DOHH2 (cell line): ENCODE measurements around the gene DES.
A peak's percentile ranks its signal among the peaks of the same experiment; 100 is the strongest.

Experiments used
- H3F3A ChIP-seq: fragments of 200-600 bp; sonication (generic), shearing (Covaris generic); 2 replicates; pipeline ENCODE4 v1.6.0; 2016; ENCODE audit warnings: antibody characterized with exemption, mild to moderate bottlenecking; ENCODE audit not compliant: control insufficient read depth, insufficient read depth
- H3K27ac ChIP-seq: fragments of 200-600 bp; sonication (generic); 2 replicates; pipeline ENCODE4 v1.5.1; 2014; ENCODE audit warnings: low read depth, mild to moderate bottlenecking, low read length, moderate library complexity
- H3K27me3 ChIP-seq: fragments of 200-600 bp; sonication (generic); 2 replicates; pipeline ENCODE4 v1.6.1; 2014; ENCODE audit warnings: mild to moderate bottlenecking, low read length, mixed read lengths; ENCODE audit not compliant: control insufficient read depth
- H3K36me3 ChIP-seq: fragments of 200-600 bp; sonication (generic); 2 replicates; pipeline ENCODE4 v1.6.1; 2014; ENCODE audit warnings: mild to moderate bottlenecking, low read length, moderate library complexity, mixed read lengths; ENCODE audit not compliant: control insufficient read depth
- H3K4me1 ChIP-seq: fragments of 200-600 bp; sonication (generic); 2 replicates; pipeline ENCODE4 v1.6.1; 2014; ENCODE audit warnings: mild to moderate bottlenecking, low read length, mixed read lengths; ENCODE audit not compliant: control insufficient read depth
- H3K4me2 ChIP-seq: fragments of 200-600 bp; sonication (generic); 2 replicates; pipeline ENCODE4 v1.6.0; 2014; ENCODE audit warnings: mild to moderate bottlenecking, low read length, moderate library complexity
- H3K4me3 ChIP-seq: fragments of 200-600 bp; sonication (generic); 2 replicates; pipeline ENCODE4 v1.5.1; 2014; ENCODE audit warnings: mild to moderate bottlenecking, low read length, mixed read lengths
- H3K79me2 ChIP-seq: fragments of 200-600 bp; sonication (generic); 2 replicates; pipeline ENCODE4 v1.6.1; 2014; ENCODE audit warnings: mild to moderate bottlenecking, low read length, mixed read lengths; ENCODE audit not compliant: control insufficient read depth
- H3K9me2 ChIP-seq: fragments of 200-600 bp; sonication (generic); replicated peaks from 2 replicates; pipeline ENCODE4 v1.6.1; 2014; ENCODE audit warnings: mild to moderate bottlenecking, low read length, mixed read lengths; ENCODE audit not compliant: control insufficient read depth
- H3K9me3 ChIP-seq: fragments of 200-600 bp; sonication (generic); 2 replicates; pipeline ENCODE4 v1.6.1; 2014; ENCODE audit warnings: antibody characterized with exemption, low read length, mixed read lengths; ENCODE audit not compliant: control insufficient read depth, insufficient read depth
- H4K20me1 ChIP-seq: fragments of 200-600 bp; sonication (generic); 2 replicates; pipeline ENCODE4 v1.6.0; 2014; ENCODE audit warnings: low read depth, mild to moderate bottlenecking, antibody characterized with exemption, low read length, moderate library complexity; ENCODE audit not compliant: control insufficient read depth, insufficient read depth
- EZH2phosphoT487 ChIP-seq: fragments of 200-600 bp; sonication (generic); IDR thresholded peaks from 2 replicates; pipeline ENCODE4 v1.6.1; 2017; ENCODE audit warnings: borderline replicate concordance, mild to moderate bottlenecking, antibody characterized with exemption, low read length, moderate library complexity, mixed read lengths
- TF ChIP-seq, protein P1 (sequence below): fragments of 200-600 bp; sonication (generic); IDR thresholded peaks from one replicate; pipeline ENCODE4 v1.5.1; 2014; ENCODE audit warnings: antibody characterized with exemption, mild to moderate bottlenecking, low read depth, low read length; ENCODE audit not compliant: poor library complexity, severe bottlenecking

Gene DES

DNA sequence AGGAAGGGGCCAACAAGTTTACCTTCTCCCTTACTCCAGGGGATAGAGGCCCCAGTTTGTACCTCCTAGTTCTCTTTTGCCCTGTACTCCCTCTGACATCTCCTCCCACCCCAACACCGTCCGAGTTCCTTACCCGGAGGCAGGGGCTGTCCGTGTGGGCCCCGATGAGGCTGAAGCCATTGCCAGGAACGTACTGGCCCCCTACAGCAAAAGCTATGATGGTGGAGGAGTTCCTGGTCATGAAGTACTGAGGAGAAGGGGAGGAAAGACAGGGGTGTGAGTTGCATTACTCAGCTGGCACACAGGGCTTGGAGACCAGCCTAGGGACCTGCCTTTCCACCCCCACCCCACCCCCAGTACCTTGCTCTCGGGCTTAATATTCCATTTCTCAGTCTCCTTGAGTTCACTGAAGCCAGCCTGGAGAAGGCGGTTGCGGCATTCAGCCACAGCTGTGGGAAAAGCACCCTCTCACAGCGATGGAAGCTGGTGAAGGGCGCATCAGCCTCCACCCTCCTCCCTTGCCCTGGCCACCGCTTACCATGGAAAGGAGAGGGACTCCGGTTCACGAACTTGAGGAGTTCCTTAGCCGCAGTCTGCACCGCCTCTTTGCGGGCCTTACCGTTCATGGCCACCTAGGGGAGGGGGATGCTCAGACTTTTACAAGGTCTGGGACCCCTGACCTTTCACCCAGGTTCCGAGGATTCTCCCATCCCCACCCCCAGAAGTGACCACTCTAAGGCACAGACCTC is 31.5 kb upstream of the DES start:
- no peaks in the 10 kb centered on the region for H3K27me3 ChIP-seq
- H3K4me3 ChIP-seq: peak overlapping the region; percentile 88
- peaks cover 10% of the 10 kb centered on the region for H3K79me2 ChIP-seq
- peaks cover 14% of the 10 kb centered on the region for H3K36me3 ChIP-seq
- peak overlapping the region; percentile 85 for H3K4me2 ChIP-seq
- no peaks in the 10 kb centered on the region for H4K20me1 ChIP-seq
- TF ChIP-seq EZH2phosphoT487: no peak
- TF ChIP-seq, protein P1, sequence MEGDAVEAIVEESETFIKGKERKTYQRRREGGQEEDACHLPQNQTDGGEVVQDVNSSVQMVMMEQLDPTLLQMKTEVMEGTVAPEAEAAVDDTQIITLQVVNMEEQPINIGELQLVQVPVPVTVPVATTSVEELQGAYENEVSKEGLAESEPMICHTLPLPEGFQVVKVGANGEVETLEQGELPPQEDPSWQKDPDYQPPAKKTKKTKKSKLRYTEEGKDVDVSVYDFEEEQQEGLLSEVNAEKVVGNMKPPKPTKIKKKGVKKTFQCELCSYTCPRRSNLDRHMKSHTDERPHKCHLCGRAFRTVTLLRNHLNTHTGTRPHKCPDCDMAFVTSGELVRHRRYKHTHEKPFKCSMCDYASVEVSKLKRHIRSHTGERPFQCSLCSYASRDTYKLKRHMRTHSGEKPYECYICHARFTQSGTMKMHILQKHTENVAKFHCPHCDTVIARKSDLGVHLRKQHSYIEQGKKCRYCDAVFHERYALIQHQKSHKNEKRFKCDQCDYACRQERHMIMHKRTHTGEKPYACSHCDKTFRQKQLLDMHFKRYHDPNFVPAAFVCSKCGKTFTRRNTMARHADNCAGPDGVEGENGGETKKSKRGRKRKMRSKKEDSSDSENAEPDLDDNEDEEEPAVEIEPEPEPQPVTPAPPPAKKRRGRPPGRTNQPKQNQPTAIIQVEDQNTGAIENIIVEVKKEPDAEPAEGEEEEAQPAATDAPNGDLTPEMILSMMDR: no peak
- no peaks in the 10 kb centered on the region for H3K9me3 ChIP-seq
- H3K4me1 ChIP-seq: peaks cover 16% of the 10 kb centered on the region
- H3K9me2 ChIP-seq: no peaks in the 10 kb centered on the region
- no peak overlapping the region for H3K27ac ChIP-seq
- H3F3A ChIP-seq: no peaks in the 10 kb centered on the region

DNA sequence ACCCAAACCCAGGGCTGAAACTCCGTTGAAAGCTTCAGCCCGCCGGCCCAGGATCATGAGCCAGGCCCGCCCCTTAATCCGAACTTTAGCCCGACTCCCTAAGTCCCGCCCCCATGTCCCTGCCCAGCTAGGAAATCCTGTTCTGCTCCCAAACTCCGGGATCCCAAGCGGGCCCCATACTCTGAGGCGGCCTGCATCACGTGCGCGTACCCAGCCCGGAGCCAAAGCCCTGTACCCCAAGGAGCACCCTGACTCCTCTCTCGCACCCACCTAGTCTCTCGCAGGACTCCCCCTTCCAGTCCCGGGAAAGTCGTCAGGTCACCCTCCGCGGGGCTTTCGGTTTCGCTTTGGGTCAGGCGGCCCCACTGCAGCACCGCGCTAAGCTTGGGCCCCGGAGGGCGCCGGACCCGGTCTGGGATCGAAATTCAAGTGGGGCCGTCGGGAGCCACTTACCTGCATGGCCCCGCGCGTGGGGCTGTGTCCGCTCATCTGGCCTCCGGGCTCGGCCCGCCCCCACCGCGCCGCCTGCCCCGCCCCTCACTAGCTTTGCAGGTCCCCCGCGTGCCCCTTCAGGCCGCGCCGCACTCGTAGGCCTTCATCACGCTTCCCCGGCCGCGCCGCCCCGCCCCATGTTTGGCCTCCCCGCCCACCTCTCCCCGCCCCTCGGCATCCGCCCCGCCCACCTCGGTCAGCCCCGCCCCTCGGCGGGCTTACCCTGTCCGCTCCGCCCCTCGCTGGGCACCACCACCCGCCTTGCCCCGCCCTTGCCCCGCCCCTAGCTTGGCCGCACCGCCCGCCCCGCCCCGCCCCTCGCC is 30.7 kb upstream of the DES start, which contains the start of gene DNPEP:
Gene DNPEP, minus strand, starts transcription at position 607 of the 815 bp plus-strand sequence. Its CDS starts 118 bp downstream, at position 489.
- H3K4me3 ChIP-seq: peak within 1 kb of the TSS; percentile 88
- no peaks in the 10 kb centered on the region for H3K27me3 ChIP-seq
- H3K4me1 ChIP-seq: peaks cover 16% of the 10 kb centered on the region
- no peaks in the 10 kb centered on the region for H3K9me3 ChIP-seq
- H3K79me2 ChIP-seq: peaks cover 10% of the 10 kb centered on the region
- H3K9me2 ChIP-seq: no peaks in the 10 kb centered on the region
- TF ChIP-seq, protein P1: no peak
- no peak for TF ChIP-seq EZH2phosphoT487
- H3K4me2 ChIP-seq: peak within 1 kb of the TSS; percentile 87
- H3K27ac ChIP-seq: peak within 1 kb of the TSS; percentile 22; the same call in 1 of the 2 replicates
- peaks cover 14% of the 10 kb centered on the region for H3K36me3 ChIP-seq
- H3F3A ChIP-seq: no peaks in the 10 kb centered on the region
- H4K20me1 ChIP-seq: no peaks in the 10 kb centered on the region

DNA sequence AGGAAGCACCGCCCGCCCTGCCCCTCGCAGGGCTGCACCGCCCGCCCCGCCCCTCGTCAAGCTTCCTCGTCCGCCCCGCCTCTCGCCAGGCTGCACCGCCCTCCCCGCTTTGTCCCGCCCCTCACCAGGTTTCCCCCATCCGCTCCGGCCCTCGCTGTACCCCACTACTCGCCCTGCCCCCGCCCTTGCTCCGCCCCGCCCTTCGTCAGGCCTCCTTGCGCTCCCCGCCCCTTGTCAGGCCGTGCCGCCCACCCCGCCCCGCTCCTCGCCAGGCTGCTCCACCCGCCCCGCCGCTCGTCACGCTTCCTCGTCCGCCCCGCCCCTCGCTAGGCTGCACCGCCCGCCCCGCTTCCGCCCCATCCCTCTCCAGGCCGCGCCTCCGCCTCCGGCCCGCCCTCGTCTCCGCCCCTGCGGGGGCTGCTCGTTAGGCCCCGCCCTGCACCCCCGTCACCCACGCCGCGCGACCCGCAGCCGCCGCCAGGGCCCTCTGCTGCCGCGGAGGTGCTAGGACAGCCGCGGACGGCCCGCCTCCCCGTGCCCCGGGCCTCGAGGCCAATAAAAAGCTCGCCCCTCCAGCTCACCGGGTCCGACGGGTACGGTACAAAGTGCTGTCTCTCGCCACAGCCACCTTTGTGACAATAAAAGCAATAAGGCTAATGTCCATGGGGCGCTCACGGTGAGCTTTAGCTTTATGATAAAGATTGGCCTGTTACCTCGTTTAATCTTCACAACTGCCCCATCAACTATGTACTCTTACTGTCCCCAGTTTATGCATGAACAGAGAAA is 29.9 kb upstream of the DES start:
- Histone ChIP-seq H3K4me3 (peak overlapping the region; percentile 70), H4K20me1 (no peaks in the 10 kb centered on the region), H3K27ac (peak overlapping the region; percentile 9; the same call in 1 of the 2 replicates), H3K79me2 (peaks cover 10% of the 10 kb centered on the region), H3K27me3 (no peaks in the 10 kb centered on the region), H3F3A (no peaks in the 10 kb centered on the region), H3K4me1 (peaks cover 16% of the 10 kb centered on the region), H3K4me2 (peak overlapping the region; percentile 87), H3K9me3 (no peaks in the 10 kb centered on the region), H3K9me2 (no peaks in the 10 kb centered on the region), H3K36me3 (peaks cover 14% of the 10 kb centered on the region)
- TF ChIP-seq EZH2phosphoT487: no peak
- TF ChIP-seq, protein P1: peak; percentile 65
